ENCODE measurements around the gene EPPIN.

DNA sequence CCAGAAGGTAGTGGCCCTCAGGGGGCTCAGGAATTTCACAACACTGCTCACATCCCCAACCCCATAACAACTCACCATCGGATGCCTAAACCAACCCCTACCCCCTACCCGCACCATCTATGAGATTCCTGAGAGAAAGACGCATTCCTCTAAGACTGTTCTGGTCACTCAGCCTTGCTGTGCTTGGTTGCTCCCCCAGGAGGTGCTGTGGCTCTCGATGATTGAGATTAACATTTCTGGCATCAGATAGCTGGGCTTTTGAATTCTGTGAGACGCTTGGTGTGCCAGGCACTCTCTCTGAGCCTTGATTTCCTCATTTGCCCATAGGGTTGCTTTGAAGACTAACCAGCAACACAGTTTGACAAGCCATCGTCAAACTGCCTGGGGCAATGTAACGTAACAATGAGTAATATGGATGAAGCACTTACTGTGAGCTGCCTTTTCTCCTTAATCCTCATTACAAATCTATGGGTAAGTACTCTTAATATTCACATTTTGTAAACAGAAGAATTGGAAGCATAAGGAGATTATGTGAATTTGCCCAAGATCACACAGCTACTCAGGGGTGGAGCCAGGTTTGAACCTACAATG lies 8.9 kb downstream of the EPPIN start:
- TF ChIP-seq GATA3 (IDR thresholded peaks at IDR 0.05; ENCODE audit: low read depth, low read length) (no peak), GATA2 (IDR thresholded peaks at IDR 0.05; ENCODE audit: low read depth, low read length) (no peak)
